ENCODE measurements around the gene FOXRED2. TPM values are rescaled to one million over a fixed set of nuclear protein-coding genes. Genes with fewer than 3 reads are reported as not detected.

FOXRED2 gene
- total and polyA plus RNA-seq, 2 of the 4 experiments (the other 2 are of a cell fraction), result 1.6 to 4.0 TPM

GRCh38 chr22:36470162-36470993, 36.5 kb downstream of the FOXRED2 start (continued):
- no peak for TF ChIP-seq USF2 (IDR thresholded peaks at IDR 0.05; ENCODE audit: low read depth, low read length)
- TF ChIP-seq RFX5 (IDR thresholded peaks at IDR 0.05; ENCODE audit: low read depth, low read length), result peak; percentile 70
- TF ChIP-seq POLR2A (IDR thresholded peaks at IDR 0.05; ENCODE audit: low read depth, low read length), result peak; percentile 68
